Measurements from ENCODE around the gene TMEM120A.

The TMEM120A gene

GRCh38 chr7:75980430-75981202 is 13.8 kb downstream of the TMEM120A start:
- no peak for DNase-seq

GRCh38 chr7:75979759-75980429 is 14.5 kb downstream of the TMEM120A start:
- DNase-seq, result no peak

- no peak for DNase-seq
Observed at GRCh38 chr7:75977743-75978142, 16.7 kb downstream of the TMEM120A start.

- DNase-seq, result no peak
Observed at GRCh38 chr7:75971961-75972763, 22.2 kb downstream of the TMEM120A start.

- no peak for DNase-seq
Observed at GRCh38 chr7:75971309-75971960, 23.0 kb downstream of the TMEM120A start.

GRCh38 chr7:75969704-75970498 is 24.5 kb downstream of the TMEM120A start:
- DNase-seq, result no peak

- DNase-seq, result no peak
Observed at GRCh38 chr7:75969182-75969581, 25.2 kb downstream of the TMEM120A start.

- DNase-seq, result no peak
Observed at GRCh38 chr7:75968561-75969001, 25.8 kb downstream of the TMEM120A start.

- DNase-seq, result no peak
Observed at GRCh38 chr7:75968012-75968411, 26.4 kb downstream of the TMEM120A start.

- no peak for DNase-seq
Observed at GRCh38 chr7:75967487-75967997, 26.9 kb downstream of the TMEM120A start.

- no peak for DNase-seq
Observed at GRCh38 chr7:75967055-75967454, 27.3 kb downstream of the TMEM120A start.

GRCh38 chr7:75966190-75966961 is 28.0 kb downstream of the TMEM120A start:
- no peak for DNase-seq

- no peak for DNase-seq
Observed at GRCh38 chr7:75965617-75966016, 28.8 kb downstream of the TMEM120A start.

GRCh38 chr7:75963381-75963995 is 30.9 kb downstream of the TMEM120A start:
- DNase-seq, result no peak

GRCh38 chr7:75962607-75963380 is 31.6 kb downstream of the TMEM120A start:
- DNase-seq, result no peak

GRCh38 chr7:75961218-75961617 is 33.2 kb downstream of the TMEM120A start:
- DNase-seq, result no peak

- no peak for DNase-seq
Observed at GRCh38 chr7:75960372-75960771, 34.0 kb downstream of the TMEM120A start.

- DNase-seq, result no peak
Observed at GRCh38 chr7:75958802-75959543, 35.4 kb downstream of the TMEM120A start.

Measured in CD4-positive, alpha-beta T cell treated with Interleukin-12 subunit alpha and Interleukin-12 subunit beta, for 1 hour (primary cell).